ENCODE measurements around the gene EXOC3.
"Not testable (repeated sequence)": the region's sequence is repeated elsewhere in the genome, so short reads cannot be mapped to it uniquely, and the experiment has no call there.

The EXOC3 gene

DNA sequence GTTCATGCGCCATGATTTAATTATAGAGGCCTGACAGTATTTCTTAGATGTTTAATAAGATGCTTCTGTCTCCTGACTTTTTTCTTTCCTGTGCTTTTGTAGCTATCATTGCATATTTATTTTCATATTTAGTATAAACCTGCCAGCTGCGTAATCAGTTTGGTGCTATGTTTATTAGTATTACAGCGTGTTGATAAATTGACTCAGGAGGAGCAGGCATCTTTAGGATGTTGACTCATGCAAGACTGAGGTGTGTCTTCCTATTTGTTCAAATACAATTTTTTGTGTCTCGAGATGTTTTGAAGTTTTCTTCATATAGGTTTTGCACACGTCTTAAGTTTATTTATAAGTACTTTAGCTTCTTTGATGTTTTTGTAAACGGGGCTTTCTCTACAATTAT is 35.9 kb upstream of the EXOC3 start:
- no peak for DNase-seq (ENCODE audit: low read depth)

DNA sequence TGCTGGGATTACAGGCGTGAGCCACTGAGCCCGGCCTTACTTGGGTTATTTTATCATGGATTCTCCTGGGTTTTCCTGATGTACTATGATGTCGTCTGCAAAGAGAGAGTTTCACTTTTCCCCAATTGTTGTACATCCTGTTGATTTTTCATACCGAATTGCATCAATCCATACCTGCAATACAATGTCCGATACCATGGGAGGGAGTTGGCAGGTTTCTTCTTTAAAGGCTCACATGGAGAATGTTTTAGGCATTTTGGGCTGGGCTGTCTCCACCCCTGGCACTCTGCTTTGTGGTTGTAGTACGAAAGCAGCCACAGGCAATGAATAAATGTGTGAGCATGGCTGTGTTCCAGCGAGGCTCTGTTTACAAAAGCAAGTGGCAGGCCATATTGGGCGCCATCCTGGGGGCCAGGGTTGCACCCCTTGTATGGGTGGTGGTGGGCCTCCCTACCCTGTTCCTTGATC is 35.1 kb upstream of the EXOC3 start:
- no peak for DNase-seq (ENCODE audit: low read depth)

DNA sequence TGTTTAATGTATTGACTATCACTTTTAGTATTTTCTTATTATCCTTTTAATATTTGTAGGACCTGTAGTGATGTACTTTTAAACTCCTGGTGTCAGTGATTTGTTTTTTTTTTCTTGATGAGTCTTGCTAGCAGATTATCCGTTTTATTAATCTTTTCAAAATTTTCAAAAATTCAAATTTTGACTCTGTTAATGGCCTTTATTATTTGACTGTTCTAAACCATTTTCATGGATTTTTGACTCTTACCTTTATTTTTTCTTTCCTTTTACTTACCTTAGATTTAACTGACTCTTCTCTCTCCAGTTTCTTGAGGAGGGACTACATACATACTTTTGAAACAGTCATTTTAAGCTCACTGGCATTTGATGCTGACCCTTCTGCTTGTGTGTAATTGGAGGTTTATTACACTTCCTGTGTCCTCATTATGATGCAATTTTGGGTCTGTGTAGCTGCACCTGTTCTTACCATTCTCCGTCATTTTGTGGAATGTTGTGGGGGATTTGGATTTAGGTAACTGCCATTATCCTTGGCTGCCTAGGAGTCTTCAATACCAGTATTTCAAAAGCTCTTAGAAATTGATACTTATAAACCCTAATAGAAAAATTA is 32.0 kb upstream of the EXOC3 start:
- DNase-seq (ENCODE audit: low read depth): no peak

DNA sequence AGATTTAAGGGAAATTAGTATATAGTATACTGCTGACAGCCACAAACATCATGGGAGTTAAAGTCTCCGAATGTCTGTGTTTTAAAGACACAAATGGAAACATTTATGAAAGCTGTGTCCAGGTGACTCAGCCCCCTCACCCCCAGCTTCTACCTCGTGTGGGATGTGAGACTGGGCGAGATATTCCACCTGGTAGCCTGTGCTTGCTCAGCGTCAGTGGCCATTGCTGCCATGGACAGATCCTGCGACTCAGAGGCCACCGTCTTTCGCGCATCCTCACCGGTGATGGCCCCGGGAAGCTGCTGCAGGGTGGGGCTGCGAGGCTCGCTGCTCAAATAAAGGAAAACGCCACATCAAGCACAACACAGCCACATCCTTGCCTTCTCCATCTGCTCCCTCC is 31.2 kb upstream of the EXOC3 start:
- DNase-seq (ENCODE audit: low read depth): no peak

DNA sequence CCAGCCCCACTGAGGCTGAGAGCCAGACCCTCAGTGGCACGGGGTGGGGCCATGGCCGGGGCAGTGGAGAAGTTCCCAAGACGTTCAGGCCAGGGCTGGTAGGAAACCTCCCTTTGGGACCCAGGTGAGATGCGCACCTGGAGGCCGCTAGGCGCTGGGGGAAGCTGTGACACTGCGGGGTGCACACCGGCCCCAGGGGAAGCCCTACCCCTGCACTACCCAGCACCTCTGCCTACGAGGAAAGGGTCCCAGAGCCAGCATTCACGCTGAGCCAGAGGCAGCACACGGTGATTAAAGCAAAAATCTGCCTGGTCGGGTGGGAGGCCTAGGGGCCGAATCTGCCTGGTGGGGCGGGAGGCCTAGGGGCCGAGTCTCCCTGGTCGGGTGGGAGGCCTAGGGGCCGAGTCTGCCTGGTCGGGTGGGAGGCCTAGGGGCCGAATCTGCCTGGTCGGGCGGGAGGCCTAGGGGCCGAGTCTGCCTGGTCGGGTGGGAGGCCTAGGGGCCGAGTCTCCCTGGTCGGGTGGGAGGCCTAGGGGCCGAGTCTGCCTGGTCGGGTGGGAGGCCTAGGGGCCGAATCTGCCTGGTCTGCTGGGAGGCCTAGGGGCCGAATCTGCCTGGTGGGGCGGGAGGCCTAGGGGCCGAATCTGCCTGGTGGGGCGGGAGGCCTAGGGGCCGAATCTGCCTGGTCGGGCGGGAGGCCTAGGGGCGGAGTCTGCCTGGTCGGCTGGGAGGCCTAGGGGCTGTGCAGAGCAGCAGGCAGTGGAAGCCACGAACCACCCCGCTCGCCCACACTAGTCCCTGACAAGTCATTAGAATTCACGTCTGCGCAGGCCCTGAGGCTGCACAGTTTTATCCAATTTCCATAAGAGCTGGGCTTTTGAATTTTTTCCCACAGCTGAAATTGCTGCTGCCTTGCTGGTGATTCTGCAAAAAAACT is 27.7 kb upstream of the EXOC3 start:
- not testable (repeated sequence) for DNase-seq (ENCODE audit: low read depth)

DNA sequence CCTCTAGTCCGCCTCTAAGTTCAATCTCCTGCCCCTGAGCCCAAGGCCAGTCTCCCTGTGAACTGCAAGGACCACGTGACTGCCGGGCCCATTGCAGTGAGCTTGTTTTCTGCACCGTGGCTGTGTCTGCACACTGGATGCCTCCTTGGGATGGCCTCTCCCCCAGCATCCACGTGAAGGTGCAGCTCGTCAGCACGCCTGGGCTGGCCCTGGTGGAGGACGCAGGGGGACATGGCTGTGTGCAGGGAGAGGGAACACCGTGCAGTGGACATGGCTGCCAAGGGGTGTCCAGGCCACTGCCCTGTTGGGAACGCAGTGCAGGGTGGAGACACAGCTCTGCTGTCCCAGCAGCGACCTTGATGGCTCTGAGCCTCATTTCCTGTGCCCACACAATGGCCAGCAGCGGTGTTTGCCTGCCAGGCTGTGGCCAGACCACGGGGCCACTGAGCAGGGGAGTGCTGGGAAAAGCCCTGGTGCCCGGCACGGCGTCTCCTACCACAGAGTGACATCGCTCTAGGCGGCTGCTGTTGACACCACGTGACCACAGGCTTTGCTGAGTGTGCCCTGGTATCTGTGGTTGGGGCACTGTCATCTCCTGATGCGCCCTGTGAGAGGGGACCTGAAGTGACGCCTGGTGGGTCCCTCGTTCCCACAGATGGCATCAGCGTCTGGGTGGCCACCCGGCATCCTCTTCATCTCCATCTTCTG is 26.9 kb upstream of the EXOC3 start:
- no peak for DNase-seq (ENCODE audit: low read depth)

DNA sequence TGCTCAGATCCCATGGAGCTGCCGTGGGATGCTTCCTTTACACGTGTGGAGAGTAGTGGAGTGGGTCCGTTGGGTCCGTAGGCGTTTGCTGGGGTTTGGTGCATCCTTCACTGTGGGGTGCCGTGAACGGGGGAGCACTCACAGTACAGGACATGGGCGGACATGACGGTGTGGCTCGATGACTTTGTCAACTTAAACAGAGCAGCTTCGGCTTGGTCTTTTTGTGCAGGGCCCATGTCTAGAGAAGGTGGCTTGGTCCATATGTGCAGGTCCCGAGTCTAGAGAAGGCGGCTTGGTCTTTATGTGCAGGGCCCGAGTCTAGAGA is 26.4 kb upstream of the EXOC3 start:
- no peak for DNase-seq (ENCODE audit: low read depth)

DNA sequence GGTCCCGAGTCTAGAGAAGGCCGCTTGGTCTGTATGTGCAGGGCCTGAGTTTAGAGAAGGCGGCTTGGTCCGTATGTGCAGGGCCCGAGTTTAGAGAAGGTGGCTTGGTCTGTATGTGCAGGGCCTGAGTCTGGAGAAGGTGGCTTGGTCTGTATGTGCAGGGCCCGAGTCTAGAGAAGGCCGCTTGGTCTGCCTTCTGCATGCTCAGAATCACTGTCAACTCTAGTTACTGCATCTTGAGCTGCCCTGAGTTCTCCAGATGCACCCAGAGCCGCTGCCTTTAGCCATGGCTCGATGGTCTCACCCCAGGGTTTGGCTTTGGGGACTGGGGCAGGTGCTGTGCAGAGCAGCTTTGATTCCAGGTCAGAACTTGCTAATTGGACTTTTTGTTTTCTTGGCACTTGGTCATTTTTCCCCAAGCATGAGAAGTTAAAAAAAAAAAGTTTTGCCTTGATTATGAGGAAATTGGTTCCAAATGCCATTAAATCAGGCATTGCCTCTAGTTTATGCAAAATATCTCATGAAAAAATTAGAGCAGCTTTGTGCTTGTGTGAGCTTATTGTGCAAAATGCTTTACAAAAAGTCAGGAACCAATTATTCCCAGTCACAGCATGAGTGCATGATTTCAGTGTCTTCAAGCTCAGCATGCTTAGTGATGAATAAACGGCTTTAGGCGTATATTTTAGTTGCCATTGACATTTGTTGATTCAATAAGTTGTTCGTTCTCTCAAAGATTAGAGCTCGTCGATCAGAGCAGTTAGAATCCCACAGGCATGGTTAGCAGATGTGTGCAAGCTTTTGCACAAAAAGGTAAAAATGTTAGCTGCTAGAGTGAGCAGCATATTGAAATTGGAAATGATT is 25.4 kb upstream of the EXOC3 start:
- peak; percentile 42 for DNase-seq (ENCODE audit: low read depth)

DNA sequence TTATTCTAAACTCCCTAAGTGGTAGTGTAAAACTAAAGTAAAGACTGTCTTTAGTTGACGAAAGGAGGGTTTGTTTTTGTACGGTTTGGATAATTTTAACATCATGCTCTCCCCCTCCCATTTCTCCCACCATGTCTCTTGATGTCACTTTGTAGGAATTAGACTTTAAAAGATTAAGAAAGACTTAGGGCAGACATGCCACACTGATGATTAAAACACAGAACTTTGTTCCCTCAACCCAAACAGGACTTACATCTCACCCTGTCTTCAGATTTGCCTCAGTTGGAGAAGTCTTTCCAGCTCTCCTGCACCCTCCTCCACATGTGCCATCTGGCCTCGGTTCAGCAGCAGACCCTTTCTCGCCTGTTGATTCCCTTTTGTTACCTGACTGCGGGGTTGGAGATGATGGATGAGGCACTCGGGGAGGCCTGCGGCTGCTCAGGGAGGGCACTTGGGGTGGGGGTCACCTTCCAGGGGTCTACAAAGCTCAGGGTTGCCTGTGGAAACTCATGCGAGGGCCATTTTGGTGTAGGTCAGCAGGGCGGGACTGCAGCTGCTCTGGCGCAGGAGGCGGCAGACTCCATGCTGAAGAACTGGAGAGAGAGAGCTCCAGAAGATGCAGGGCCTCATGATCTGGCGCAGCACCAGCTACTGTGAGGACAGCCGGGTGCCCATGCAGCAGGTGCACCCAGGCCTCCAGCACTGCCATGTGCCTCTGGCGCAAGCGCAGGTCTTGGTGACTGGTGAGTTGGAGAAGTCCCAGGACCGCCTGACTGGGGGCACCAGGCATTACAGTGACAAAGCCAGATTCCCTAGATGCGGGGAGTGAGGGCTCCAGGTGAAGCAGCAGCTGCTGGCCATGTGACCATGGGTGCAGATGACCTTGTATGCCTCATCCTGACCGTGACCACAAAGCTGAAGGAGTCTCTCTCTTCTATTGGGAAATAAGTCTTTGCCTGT is 24.5 kb upstream of the EXOC3 start:
- no peak for DNase-seq (ENCODE audit: low read depth)

DNA sequence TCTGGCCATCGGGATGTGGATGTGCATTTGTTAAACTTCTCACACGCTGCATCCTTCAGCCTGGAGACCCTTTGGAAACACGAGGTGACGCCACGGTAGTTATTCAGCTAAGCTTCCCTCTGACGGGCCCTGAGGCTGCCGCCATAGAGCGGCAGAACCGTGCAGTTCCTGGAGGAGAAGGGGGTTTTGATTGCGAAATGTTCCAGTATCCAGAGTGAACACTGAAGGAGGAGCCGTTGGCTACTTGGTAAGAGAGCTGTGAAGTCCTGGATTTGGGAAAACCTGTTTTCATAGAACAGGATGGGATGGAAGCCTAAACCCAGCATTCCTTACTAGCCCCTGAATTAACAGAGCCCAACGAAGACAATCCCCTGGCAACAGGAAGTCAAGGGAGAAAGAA is 23.0 kb upstream of the EXOC3 start:
- DNase-seq (ENCODE audit: low read depth): no peak

DNA sequence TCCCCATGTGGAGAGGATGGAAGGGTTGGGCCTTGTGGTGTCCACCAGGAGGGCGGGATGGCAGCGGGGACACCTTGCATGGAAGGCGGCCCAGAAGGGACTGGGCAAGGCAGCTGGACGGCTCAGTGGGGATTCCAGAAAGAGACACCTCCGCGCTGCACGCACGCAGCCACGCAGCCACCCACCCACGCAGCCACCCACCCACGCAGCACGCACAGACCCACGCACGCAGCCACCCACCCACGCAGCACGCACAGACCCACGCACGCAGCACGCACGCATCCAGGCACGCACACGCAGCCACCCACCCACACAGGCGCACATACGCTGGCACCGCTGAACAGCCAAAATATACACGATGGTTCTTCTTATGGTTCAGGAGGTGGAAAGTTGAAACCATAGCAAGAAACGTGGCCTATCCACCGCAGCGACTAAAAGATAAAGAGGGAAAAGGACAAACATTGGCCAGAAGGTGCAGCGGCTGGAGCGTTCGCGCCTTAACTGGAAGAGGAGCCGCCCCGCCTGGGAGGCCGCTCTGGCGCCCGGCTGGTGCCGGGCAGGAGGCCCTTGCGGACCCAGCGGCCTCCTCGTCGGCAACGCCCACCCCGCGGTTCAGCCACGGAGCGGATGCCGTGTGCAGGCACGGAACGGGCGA is 22.2 kb upstream of the EXOC3 start:
- DNase-seq (ENCODE audit: low read depth): no peak

DNA sequence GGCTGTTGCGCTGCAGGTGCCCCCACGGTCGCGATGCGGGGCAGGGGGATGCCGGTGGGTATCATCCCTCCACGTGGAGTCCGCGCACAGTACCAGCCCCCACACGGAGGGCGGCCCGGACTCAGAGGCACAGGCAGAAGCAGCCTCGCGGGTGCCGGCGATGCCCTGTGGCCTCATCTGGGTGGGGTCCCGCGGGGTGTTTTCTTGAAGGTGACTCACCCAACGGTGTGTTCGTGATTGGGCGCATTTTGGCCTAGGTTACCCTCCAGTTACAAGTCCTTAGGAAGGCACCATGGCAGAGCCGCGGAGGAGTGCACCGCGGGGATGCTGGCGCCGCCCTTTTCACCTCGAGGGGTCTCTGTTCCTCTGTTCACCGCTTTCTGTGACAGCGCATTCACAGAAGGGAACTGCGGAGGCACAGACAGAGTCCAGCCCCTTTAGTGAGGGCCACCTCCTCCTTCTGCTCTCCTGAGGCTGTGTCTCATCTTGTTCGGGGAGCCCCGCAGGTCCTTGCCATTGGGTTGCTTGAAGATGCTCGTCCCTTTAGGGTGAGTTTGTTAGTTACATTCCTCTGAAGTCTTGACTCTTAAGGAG is 21.6 kb upstream of the EXOC3 start:
- no peak for DNase-seq (ENCODE audit: low read depth)

DNA sequence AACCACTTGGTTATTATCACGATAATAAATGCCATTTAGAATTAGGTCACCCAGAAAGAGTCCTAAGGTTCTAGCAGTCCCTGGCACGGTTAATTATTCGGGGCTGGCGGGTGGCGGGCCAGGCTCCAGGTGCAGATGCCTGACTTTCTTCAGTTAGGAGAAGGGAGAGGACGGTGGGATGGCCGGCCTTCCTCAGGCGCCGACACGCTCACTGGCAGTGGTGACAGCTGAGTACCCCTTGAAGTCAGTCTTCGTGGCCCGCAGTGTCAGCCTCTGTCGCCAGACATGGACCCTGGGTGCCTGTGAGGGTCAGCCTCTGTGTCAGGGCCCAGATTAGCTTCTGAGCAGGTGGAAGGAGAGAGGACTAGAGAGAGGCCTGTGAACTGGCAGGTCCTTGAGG is 21.1 kb upstream of the EXOC3 start:
- DNase-seq (ENCODE audit: low read depth): no peak

DNA sequence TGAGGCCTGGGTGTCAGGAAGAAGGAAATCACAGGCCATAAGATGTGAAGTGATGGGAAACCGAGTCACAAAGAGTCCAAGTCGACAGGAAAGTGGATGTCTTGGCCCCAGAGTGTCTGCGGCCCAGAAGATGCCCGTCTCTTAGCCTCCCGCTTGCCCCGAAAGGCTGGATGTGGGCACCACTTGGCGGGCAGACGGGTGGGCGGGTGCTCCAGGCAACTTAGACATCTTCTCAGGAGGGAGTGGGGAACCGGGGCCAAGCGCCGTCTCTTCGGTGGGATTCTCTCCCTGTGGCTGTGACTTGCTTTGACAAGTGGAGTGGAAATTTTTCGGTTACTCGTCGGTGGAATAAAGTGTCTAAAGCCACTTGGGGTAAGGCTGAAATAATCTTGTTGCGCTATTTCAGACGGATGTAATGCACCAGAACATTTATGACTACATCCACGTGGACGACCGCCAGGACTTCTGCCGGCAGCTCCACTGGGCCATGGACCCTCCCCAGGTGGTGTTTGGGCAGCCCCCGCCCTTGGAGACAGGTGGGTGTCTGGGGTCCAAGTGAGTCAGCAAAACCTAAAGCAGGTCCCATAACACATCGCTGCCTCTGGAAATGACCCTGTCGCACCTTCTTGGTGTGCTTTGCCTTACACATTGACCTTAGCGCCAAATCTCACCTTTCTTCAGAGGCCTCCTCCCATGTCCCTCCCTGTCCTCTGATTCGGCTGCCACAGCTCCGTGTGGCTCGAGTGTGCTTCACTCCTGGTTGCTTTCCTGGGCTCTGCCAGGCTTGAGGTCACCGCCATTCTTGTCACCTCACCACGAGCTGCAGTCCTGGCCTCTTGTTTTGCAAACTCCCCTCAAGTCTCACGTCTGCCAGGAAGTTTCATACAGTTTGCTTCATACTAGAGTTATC is 20.4 kb upstream of the EXOC3 start:
- no peak for DNase-seq (ENCODE audit: low read depth)

DNA sequence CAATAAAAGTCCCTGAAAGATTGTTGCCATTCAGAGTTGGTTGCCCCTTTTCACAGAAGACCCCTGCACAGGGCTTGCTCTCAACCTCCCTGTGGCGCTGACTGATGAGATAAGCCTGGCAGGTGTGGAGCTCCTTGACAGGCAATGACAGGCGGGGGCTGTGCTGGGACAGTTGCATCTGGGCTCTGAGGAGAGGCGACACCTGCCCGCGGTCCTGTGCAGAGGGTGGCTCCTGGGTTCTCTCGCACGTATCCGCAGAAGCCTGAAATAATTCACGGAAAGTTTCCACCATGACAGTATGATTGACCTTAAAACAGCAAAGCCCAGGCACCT is 19.8 kb upstream of the EXOC3 start:
- DNase-seq (ENCODE audit: low read depth): no peak

DNA sequence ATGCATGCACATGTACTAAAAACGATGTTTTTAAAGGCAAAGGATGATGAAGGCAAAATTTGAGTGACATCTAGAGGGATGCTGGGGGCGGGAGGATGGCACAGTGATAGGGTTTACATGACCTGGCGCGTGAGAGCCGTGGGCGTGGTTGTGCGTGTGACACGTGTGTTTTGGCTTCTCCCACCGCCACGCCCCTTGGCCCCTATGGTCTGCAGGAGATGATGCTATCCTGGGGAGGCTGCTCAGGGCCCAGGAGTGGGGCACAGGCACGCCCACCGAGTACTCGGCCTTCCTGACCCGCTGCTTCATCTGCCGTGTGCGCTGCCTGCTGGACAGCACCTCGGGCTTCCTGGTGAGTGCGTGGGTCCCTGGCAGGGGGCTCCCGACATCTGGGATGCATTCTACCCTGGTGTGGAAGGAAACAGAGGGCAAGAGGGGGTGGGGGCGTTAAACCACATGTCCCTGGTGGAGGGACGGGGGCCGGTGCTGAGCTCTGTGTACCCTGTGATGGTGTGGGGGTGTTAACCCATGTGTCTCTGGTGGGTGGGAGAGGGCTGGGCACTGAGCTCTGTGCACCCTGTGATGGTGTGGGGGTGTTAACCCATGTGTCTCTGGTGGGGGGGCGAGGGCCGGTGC is 19.2 kb upstream of the EXOC3 start:
- DNase-seq (ENCODE audit: low read depth): no peak

DNA sequence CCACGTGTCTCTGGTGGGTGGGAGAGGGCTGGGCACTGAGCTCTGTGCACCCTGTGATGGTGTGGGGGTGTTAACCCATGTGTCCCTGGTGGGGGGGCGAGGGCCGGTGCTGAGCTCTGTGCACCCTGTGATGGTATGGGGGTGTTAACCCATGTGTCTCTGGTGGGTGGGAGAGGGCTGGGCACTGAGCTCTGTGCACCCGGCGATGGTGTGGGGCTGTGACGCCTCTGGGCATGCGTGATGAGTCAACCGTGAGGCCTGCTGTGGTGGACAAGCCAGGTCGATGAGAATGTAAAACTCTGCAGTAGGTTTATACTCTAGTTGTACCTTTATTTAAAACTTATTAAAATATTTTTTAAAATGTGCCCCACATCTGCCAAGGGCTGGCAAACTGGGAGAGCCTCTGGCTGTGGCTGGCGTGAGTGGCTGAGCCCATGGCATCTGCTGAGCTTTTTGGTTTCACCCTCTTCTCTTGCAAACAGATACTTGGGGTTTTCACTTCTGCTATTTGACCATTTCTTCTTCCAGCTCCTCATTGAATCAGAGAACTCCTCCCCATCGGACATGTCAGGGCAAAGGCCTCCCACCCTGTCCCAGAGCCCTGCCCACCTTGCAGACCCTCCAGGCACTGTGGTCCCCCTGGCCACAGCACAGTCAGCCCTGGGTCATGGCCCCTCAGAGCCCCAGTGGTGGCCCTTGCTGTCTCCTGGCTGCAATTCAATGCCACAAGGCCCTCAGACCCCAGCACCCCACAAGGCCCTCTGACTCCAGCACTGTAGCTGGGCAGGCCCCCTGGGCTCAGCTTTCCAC is 18.5 kb upstream of the EXOC3 start:
- DNase-seq (ENCODE audit: low read depth): no peak

DNA sequence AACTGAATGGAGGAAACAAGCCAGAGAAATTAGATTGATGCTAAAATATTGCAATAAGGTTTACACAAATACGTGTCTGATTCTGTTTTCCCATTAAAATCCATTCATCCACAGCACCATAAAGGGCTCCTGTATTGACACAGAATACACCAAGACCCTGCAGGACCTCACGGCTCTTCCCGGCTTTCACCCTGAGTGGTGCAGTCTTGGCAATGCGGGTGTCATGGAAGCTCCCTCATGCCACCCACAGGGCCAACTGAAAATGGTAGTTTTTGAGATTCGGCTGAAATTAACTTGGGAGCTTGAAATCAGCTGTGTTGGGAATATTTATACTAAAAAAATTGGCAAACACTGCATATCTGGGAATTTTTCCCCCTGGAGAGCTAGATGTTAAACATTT is 17.3 kb upstream of the EXOC3 start:
- no peak for DNase-seq (ENCODE audit: low read depth)

All from GM04503 (cell line).